ENCODE measurements around the gene COL28A1.
"Not testable (repeated sequence)": the region's sequence is repeated elsewhere in the genome, so short reads cannot be mapped to it uniquely, and the experiment has no call there.

Gene COL28A1

DNA sequence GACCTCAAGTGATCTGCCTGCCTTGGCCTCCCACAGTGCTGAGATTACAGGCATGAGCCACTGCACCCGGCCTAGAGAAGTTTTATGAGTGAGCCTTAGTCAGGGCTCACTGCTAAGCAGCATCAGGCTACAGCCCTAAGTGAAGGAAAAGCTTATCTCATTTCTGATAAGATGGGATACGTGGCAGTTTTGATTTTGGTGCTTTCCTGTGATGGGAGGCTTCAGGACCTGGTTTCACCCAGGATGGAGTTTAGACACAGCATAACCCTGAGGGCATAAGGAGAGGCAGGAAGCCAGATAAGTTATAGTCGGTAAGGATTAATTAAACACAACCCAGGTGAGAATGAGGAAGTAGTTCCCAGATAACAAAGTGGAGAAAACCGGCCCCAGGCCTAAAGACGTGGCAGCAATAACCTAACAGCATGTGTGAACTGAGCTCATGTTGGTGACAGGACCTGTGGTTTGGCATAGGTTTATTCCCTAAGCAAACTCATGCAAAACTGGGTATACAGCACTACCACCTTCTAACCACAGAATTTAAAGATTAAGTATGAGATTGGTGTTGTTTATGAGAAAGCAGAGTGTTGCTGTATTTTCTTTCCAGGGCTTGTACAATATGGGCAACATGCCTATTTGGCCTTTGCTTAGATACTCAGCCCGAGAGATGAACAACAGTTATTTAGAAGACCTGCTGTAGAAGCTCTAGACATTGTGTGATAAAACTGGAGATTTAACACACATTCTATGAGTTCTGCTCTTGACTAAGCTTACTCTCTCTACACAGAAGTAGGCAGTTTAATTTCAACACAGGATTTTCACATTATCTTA lies 119.4 kb downstream of the COL28A1 start:
- peak; percentile 26 for DNase-seq (ENCODE audit: low spot score)

DNA sequence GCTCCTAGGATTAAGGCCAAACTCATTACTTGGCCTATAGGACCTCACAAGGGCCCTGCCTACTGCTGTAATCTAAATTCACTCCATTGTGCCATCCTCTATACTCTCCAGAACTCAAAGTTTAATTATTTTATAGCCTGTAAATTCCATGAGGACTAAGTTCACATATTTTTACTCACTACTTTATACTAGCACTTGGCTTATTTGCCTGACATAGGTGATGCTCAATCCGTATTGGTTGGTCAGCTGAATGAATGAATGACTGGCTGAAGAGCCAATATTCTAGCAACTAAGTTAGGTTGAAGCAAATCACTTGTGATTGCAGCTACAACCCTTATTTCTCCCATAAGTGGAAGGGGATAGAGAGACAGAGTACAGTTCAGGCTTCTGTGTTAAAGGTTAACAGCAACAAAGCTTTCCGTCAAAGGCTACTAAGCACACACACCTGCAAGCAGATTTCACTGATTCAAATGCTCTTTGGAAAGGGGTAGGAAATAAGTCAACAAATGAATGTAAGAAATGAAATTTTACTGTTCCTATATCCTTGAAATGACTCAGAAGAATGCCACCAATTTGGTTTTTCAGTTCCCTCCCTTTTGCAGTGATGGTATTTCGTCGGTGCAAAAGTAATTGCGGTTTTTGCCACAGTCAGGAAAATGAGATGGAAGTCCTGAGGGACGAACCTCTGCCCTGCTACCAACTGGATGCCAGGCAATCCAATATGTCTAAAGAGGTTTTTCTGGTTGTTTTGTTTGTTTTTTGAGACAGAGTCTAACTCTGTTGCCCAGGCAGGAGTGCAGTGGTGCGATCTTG lies 120.7 kb downstream of the COL28A1 start:
- DNase-seq (ENCODE audit: low spot score), result no peak

- DNase-seq (ENCODE audit: low spot score), result no peak
Measured at GRCh38 chr7:7408001-7408770, 127.5 kb downstream of the COL28A1 start.

DNA sequence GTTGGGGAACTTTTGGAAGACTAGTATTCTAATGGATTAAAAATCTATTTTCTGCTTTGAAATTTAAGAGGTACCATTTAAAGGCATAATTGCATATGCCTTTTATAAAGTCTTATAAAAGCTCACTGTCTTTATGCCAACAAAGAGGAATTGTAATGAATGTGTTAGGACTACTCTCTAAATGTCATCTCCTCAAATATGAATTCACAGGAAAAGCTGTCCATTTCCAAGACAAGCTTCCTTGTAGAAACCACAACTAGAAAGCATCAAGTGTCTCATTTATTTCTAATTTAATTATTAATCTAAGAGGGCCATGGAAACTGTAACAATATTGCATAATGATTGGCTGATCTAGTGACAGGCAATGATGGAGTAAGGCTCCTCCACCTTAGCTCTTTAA lies 130.2 kb downstream of the COL28A1 start:
- DNase-seq (ENCODE audit: low spot score), result no peak

- no peak for DNase-seq (ENCODE audit: low spot score)
Measured at GRCh38 chr7:7399707-7400106, 136.0 kb downstream of the COL28A1 start.

DNA sequence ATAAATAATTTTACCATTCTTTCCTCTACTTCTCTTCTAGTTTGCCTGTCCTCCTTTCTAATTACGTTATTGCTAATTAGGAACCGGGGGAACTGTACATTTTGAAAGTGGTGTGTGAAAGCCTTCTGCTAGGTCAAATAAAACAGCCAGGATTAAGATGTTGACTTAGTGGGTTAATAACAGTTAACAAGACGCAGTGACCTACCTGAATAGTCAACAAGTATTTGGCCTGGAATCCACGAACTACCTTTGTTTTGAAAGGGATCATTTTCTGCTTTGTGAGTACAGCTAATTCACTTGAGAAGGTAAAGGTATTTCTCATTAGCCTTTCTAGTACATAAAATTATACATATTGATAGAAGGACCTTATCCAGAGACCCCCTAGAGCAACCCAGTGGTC lies 139.9 kb downstream of the COL28A1 start:
- no peak for DNase-seq (ENCODE audit: low spot score)

DNA sequence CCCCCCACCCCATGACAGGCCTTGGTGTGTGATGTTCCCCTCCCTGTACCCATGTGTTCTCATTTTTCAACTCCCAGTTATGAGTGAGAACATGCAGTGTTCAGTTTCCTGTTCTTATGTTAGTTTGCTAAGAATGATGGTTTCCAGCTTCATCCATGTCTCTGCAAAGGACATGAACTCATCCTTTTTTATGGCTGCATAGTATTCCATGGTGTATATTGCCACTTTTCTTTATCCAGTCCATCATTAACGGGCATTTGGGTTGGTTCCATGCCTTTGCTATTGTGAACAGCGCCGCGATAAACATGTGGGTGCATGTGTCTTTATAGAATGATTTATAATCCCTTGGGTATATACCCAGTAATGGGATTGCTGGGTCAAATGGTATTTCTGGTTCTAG lies 147.5 kb downstream of the COL28A1 start:
- DNase-seq (ENCODE audit: low spot score), result not testable (repeated sequence)

GRCh38 chr7:7385421-7385820 lies 150.3 kb downstream of the COL28A1 start:
- DNase-seq (ENCODE audit: low spot score), result no peak

DNA sequence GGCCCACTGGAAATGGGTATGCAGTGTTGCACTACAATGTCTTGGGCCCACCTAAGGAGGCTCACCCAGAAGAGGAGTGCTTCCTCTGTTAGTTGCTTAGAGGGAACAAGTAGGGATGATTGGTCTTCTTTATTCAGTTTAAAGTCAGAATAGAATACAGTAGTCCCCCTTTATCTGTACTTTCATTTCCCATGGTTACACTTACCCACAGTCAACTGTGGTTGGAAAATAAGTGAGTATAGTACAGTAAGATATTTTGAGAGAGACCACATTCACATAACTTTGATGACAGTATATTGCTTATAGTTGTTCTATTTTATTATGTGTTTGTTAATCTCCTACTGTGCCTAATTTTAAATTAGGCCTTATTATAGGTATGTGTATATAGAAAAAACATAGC lies 151.4 kb downstream of the COL28A1 start:
- DNase-seq (ENCODE audit: low spot score), result no peak

DNA sequence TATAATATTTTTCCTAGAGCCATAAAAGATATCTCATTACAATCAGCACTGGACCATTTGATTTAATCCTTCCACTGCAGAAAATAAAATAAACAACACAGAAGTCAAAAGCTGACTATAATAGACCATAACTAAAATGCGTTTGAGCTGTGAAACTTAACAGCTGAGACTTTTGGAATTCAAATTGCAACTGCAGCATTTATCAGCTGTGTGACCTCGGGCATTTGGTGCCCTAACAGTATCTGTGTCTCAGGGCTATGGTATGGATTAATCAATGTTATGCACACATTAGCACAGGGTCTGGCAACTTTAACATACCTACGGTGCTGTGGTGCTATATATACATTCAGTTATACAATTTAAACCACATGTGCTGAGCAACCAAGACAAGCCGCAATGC lies 160.1 kb downstream of the COL28A1 start:
- no peak for DNase-seq (ENCODE audit: low spot score)

DNA sequence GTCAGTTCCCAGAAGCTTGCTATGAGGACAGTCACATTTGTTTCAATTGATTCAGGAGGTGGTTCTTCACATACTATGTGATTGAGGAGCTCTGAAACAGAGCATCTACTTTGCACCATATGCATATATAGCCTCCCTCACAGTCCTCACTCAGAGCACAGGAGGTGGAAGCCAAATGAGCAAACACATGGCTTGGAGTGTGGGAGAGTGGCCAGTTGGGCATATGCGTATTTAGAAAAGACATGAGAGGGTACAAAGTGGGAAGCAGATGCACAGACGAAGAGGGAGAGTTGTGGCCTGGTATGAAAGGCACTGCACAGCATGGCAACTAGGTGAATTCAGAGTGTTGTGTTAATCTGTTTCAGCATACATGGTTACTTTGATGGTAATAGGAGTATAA lies 165.6 kb downstream of the COL28A1 start:
- DNase-seq (ENCODE audit: low spot score), result no peak

GRCh38 chr7:7369134-7369533 lies 166.5 kb downstream of the COL28A1 start:
- no peak for DNase-seq (ENCODE audit: low spot score)

- no peak for DNase-seq (ENCODE audit: low spot score)
Measured at GRCh38 chr7:7354674-7355073, 181.0 kb downstream of the COL28A1 start.

DNA sequence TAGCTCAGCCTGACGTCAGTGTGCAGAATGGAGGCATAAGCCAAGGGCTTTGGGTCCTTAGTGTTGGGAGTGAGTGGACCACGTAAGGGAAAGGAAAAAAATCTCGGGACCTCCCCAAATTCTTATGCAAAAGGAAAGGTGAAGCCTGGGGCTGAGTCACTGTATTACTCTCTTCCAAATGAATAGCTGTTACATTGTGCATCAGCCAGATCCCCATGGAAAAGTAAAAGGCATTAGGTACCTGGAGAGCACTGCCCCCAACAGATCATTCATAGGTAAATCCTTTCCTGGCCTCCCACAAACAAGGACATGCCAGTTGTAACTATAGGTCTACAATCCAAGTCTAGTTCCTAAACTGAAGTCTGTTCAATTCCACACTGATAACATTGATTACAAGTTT lies 182.8 kb downstream of the COL28A1 start:
- no peak for DNase-seq (ENCODE audit: low spot score)

- DNase-seq (ENCODE audit: low spot score), result no peak
Measured at GRCh38 chr7:7351832-7352231, 183.8 kb downstream of the COL28A1 start.

DNA sequence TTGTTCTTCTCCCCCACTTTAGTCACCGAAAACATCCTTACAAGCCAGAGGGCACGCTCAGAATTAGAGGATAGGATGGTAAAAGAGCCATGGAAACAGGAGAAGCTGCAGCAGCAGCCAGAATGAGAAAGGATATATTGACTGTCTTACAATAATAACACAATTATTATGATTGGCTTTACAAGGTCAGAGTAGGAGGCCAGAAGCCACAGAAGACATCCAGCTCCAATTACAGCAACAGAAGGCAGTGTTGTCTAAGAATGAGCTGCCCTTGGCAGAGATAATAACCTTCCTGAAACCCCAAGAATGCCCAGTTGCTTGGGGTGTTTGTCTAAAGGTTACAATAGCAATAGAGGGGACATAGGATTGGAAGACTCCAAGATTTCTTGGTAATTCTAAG lies 184.5 kb downstream of the COL28A1 start:
- DNase-seq (ENCODE audit: low spot score), result no peak

GRCh38 chr7:7349156-7349555 lies 186.5 kb downstream of the COL28A1 start:
- no peak for DNase-seq (ENCODE audit: low spot score)

GRCh38 chr7:7347045-7347444 lies 188.6 kb downstream of the COL28A1 start:
- DNase-seq (ENCODE audit: low spot score), result no peak

DNA sequence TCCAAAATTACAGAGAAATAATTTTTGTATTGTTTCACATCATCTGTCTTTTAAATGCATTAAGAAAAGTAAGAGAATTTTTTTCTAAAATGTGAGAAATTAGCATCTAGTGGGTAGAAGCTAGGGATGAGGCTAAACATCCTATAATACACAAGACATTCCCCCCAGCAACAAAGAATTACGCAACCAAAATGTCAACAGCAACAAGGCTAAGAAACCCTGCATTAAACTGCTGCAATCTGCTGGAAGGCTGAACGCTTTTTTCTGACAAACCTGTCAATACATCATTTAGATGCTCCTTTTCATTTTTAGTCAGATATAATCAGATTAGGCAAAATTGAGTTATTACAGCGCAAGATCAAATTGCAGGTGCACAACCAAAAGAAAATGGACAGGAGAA lies 191.1 kb downstream of the COL28A1 start:
- DNase-seq (ENCODE audit: low spot score), result no peak

GRCh38 chr7:7335909-7336308 lies 199.8 kb downstream of the COL28A1 start:
- DNase-seq (ENCODE audit: low spot score), result no peak

GRCh38 chr7:7335215-7335614 lies 200.5 kb downstream of the COL28A1 start:
- no peak for DNase-seq (ENCODE audit: low spot score)

DNA sequence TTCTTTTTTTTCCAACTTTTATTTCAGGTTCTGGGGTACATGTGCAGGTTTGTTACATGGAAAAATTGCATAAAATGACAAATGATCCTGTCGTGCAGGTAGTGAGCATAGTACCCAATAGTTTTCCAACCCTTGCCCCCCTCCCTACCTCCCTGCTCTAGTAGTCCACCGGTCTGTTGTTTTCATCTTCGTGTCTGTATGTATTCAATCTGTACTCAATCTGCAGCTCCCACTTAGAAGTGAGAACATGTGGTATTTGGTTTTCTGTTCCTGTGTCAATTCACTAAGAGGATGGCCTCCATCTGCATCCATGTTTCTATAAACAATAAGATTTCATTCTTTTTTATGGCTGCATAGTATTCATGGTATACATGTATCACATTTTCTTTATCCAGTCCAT lies 202.1 kb downstream of the COL28A1 start:
- DNase-seq (ENCODE audit: low spot score), result no peak

DNA sequence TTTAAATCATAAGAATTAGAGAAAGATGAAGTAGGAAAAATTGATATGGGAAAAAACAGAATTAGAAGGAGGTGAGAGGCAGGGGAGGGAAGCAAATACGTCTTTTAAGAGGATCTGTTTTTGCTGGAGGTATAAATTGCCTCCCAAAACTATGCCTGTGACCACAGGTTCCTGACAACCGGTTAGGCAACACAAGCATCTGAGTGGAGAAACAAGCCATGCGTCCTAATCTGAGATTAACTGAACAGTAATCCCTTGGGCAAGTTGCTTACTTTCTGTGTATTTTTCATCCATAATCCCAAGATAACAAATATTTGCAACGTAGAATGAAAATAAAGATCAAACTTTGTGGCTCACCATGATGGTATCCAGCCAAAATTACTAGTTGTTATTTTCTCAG lies 204.2 kb downstream of the COL28A1 start:
- DNase-seq (ENCODE audit: low spot score), result no peak

Data from CD4-positive, alpha-beta T cell treated with Interleukin-2 at 100 ng/mL for 4 hours (primary cell).